A549 (cell line): Measurements from ENCODE around the gene CDH1. TPM values are rescaled to one million over a fixed set of nuclear protein-coding genes. Genes with fewer than 3 reads are reported as not detected.
A peak's percentile ranks its signal among the peaks of the same experiment; 100 is the strongest.

Source experiments
- ATAC-seq, 2 experiments: fragments of 200-7000 bp in 1 of 2; fragments of >200 bp in 1 of 2; cut with Nextera tagmentation in 1 of 2; cut with Tn5 transposase in 1 of 2; 3 replicates each; pipeline versions ENCODE4 v1.8.0 to v1.9.1; 2018 to 2020; ENCODE audit warnings: mild to moderate bottlenecking in 1 of 2, moderate library complexity in 1 of 2
- CTCF ChIA-PET: fragments of 300-600 bp; sonication (Branson Sonifier 250); formaldehyde crosslinking; extraction: SDS; loops from one replicate; lab custom pipeline; 2021; ENCODE audit warnings: antibody characterized with exemption, inconsistent platforms; lab: Yijun Ruan, JAX
- POLR2A ChIA-PET: fragments of 350-600 bp; formaldehyde crosslinking; extraction: SDS; loops from one replicate; lab custom pipeline; 2021; ENCODE audit warnings: antibody characterized with exemption, inconsistent platforms; lab: Yijun Ruan, JAX
- DNase-seq, 2 experiments: peaks; one replicate each; pipeline versions ENCODE4 v3.0.0 to v3.0.0-alpha.2; 2011 to 2016; ENCODE audit warnings: low read depth in 1 of 2, low spot score in 1 of 2
- FAIRE-seq: peaks from 2 replicates; lab custom pipeline; 2011; peaks lifted over from hg19 to GRCh38; lab: Jason Lieb, UNC
- H3K27ac ChIP-seq, 2 experiments: fragments of >200 bp; sonication (Bioruptor Twin); formaldehyde crosslinking; 3 replicates each; pipeline ENCODE4 v1.5.1; 2016 to 2017
- H3K4me1 ChIP-seq: fragments of >200 bp; sonication (Bioruptor Twin); formaldehyde crosslinking; 3 replicates; pipeline ENCODE4 v1.6.1; 2016
- H3K4me2 ChIP-seq: fragments of >200 bp; sonication (Bioruptor Twin); formaldehyde crosslinking; 3 replicates; pipeline ENCODE4 v1.6.1; 2016
- H3K4me3 ChIP-seq: fragments of >200 bp; sonication (Bioruptor Twin); formaldehyde crosslinking; 3 replicates; pipeline ENCODE4 v1.5.1; 2016
- H3K9me3 ChIP-seq: fragments of >200 bp; sonication (Bioruptor Twin); formaldehyde crosslinking; 3 replicates; pipeline ENCODE4 v1.6.1; 2016
- ATOH8 ChIP-seq: fragments of 250-450 bp; sonication (Bioruptor Pico); IDR thresholded peaks from 2 replicates; pipeline ENCODE4 v1.5.0; 2020; ENCODE audit warnings: low read depth, mild to moderate bottlenecking, moderate library complexity
- CBX2 ChIP-seq: fragments of 200-600 bp; sonication (generic); IDR thresholded peaks from 2 replicates; pipeline ENCODE4 v1.6.1; 2016; ENCODE audit warnings: low read depth, mild to moderate bottlenecking, borderline replicate concordance
- CBX8 ChIP-seq: fragments of 200-600 bp; sonication (generic); IDR thresholded peaks from 2 replicates; pipeline ENCODE4 v1.6.1; 2016
- CTCF ChIP-seq: fragments of >200 bp; sonication (Bioruptor Twin); formaldehyde crosslinking; IDR thresholded peaks from 3 replicates; pipeline ENCODE4 v1.5.1; 2016
- EHF ChIP-seq: fragments of 250-450 bp; sonication (Bioruptor Pico); IDR thresholded peaks from 2 replicates; pipeline ENCODE4 v1.5.0; 2020; ENCODE audit warnings: mild to moderate bottlenecking
- FOSB ChIP-seq: fragments of 250-450 bp; sonication (Bioruptor Pico); IDR thresholded peaks from 2 replicates; pipeline ENCODE4 v1.5.0; 2020; ENCODE audit warnings: mild to moderate bottlenecking, moderate library complexity
- FOSL2 ChIP-seq, 2 experiments: fragments of 450-650 bp in 1 of 2; fragments of >200 bp in 1 of 2; sonication (Bioruptor Twin) in 1 of 2; formaldehyde crosslinking; IDR thresholded peaks; 2 replicates each; pipeline versions ENCODE4 v1.5.0 to v1.6.1; 2016 to 2020; ENCODE audit warnings: mild to moderate bottlenecking in 1 of 2, moderate library complexity in 1 of 2
- HOXB13 ChIP-seq: fragments of 250-450 bp; sonication (Bioruptor Pico); IDR thresholded peaks from 2 replicates; pipeline ENCODE4 v1.5.0; 2020; ENCODE audit warnings: low read depth, mild to moderate bottlenecking, moderate library complexity
- KDM1A ChIP-seq: fragments of 200-600 bp; sonication (generic); IDR thresholded peaks from 2 replicates; pipeline ENCODE4 v1.6.1; 2016; ENCODE audit warnings: low read depth, mild to moderate bottlenecking
- KDM5A ChIP-seq: fragments of 200-600 bp; sonication (generic); IDR thresholded peaks from 2 replicates; pipeline ENCODE4 v1.6.1; 2016; ENCODE audit warnings: antibody characterized with exemption, mild to moderate bottlenecking
- MAFK ChIP-seq: fragments of 450-650 bp; IDR thresholded peaks from 2 replicates; pipeline ENCODE4 v1.6.1; 2014; ENCODE audit not compliant: partially characterized antibody
- MAX ChIP-seq: IDR thresholded peaks from 2 replicates; pipeline ENCODE4 v1.6.1; 2012
- NPAS2 ChIP-seq: fragments of 250-450 bp; sonication (Bioruptor Pico); IDR thresholded peaks from 2 replicates; pipeline ENCODE4 v1.8.0; 2022; ENCODE audit warnings: mild to moderate bottlenecking, moderate library complexity, borderline replicate concordance
- PHF8 ChIP-seq: fragments of 200-600 bp; sonication (generic); IDR thresholded peaks from 2 replicates; pipeline ENCODE4 v1.6.1; 2016; ENCODE audit warnings: low read depth, mild to moderate bottlenecking, antibody characterized with exemption, moderate library complexity, borderline replicate concordance
- POLR2A ChIP-seq: IDR thresholded peaks from 2 replicates; pipeline ENCODE4 v1.6.1; 2012; ENCODE audit warnings: mild to moderate bottlenecking, low read length
- POLR2AphosphoS2 ChIP-seq: conservative IDR thresholded peaks from 2 replicates; pipeline ENCODE4 v1.6.1; 2012; ENCODE audit warnings: low read length, improper control_type of control experiment, inconsistent platforms
- RAD21 ChIP-seq, 2 experiments: fragments of >200 bp in 1 of 2; sonication (Bioruptor Twin) in 1 of 2; formaldehyde crosslinking in 1 of 2; IDR thresholded peaks in 1 of 2; conservative IDR thresholded peaks in 1 of 2; 2 replicates in 1 of 2; 3 replicates in 1 of 2; pipeline ENCODE4 v1.6.1; 2012 to 2018; ENCODE audit warnings: inconsistent platforms in 1 of 2
- REST ChIP-seq: fragments of 200-600 bp; sonication (generic); IDR thresholded peaks from 2 replicates; pipeline ENCODE4 v1.6.1; 2016; ENCODE audit warnings: antibody characterized with exemption, mild to moderate bottlenecking, moderate library complexity
- RFX5 ChIP-seq: fragments of 450-650 bp; IDR thresholded peaks from 2 replicates; pipeline ENCODE4 v1.7.1; 2014; ENCODE audit warnings: antibody characterized with exemption, mild to moderate bottlenecking, moderate library complexity
- RNF2 ChIP-seq: fragments of 200-600 bp; sonication (generic); IDR thresholded peaks from 2 replicates; pipeline ENCODE4 v1.6.1; 2016; ENCODE audit warnings: low read depth, mild to moderate bottlenecking, antibody characterized with exemption, moderate library complexity, borderline replicate concordance
- SMC3 ChIP-seq: fragments of >200 bp; sonication (Bioruptor Twin); formaldehyde crosslinking; IDR thresholded peaks from 3 replicates; pipeline ENCODE4 v1.6.1; 2018; ENCODE audit warnings: inconsistent platforms
- TFCP2L1 ChIP-seq: fragments of 250-450 bp; sonication (Bioruptor Pico); IDR thresholded peaks from 2 replicates; pipeline ENCODE4 v1.5.0; 2021; ENCODE audit warnings: mild to moderate bottlenecking
- ZFP36 ChIP-seq: fragments of 450-650 bp; IDR thresholded peaks from 2 replicates; pipeline ENCODE4 v1.6.1; 2014; ENCODE audit warnings: borderline replicate concordance; ENCODE audit not compliant: partially characterized antibody
- WGBS: methylation state at CpG from one replicate; pipeline ENCODE4 v1.1.6; 2017; ENCODE audit errors: missing lambda C conversion rate; 5-methylcytosine and 5-hydroxymethylcytosine counted together
- polyA plus RNA-seq, 4 experiments: library from polyadenylated mRNA; depleted of rRNA in 3 of 4; stranded (reverse); fragments of >200 nt; fragmentation: RNase III in 1 of 4; extraction: RNeasy Plus Mini Kit Qiagen cat#74134 plus additional on column Dnase treatment in 1 of 4; gene quantifications; 2 replicates in 3 of 4; 3 replicates in 1 of 4; pipeline ENCODE4 v1.2.3, GENCODE V29; 2011 to 2017

CDH1 gene
- polyA plus RNA-seq, 2 of the 4 experiments (the other 2 are of a cell fraction) = 6.0 to 24.5 TPM

- FAIRE-seq (no peak), DNase-seq (peak; percentile 77 to 81), ATAC-seq (peak; percentile 93 to 96)
- H3K4me2 ChIP-seq = no peak overlapping the region
- WGBS = 16% methylated on average over 5 of the region's 5 CpGs
- H3K9me3 ChIP-seq = no peaks in the 10 kb centered on the region
- peaks cover 10% of the 10 kb centered on the region; the same call in 2 of the 3 replicates for H3K4me1 ChIP-seq
- ChIA-PET POLR2A (no interaction called here), CTCF (interaction anchor here (0.7 to 4.3 kb wide), 48 partner anchors 9 to 531 kb away, joined by 3 to 38 read pairs (median 4); partner anchors contain the start of gene CDH1)
- H3K27ac ChIP-seq = peak overlapping the region; percentile 41 to 57; a peak in 4 of 6 replicates
- no peak for TF ChIP-seq POLR2A
- no peak for TF ChIP-seq HOXB13 (CRISPR knock-in tag)
- TF ChIP-seq RNF2 = no peak
- peak; percentile 81 for TF ChIP-seq CTCF
- TF ChIP-seq RAD21 (conservative IDR thresholded peaks at IDR 0.05 in 1 of 2, IDR thresholded peaks at IDR 0.05 in 1 of 2) = peak; percentile 88 to 93
- TF ChIP-seq RFX5 = no peak
- no peak for TF ChIP-seq FOSL2 (IDR thresholded peaks at IDR 0.05)
- no peak for TF ChIP-seq FOSL2 (CRISPR knock-in tag; IDR thresholded peaks at IDR 0.05)
- TF ChIP-seq ATOH8 (CRISPR knock-in tag) = no peak
- TF ChIP-seq EHF (CRISPR knock-in tag) = no peak
- TF ChIP-seq MAFK = peak; percentile 32
- no peak for TF ChIP-seq FOSB (CRISPR knock-in tag)
- no peak for TF ChIP-seq POLR2AphosphoS2
- TF ChIP-seq KDM1A = no peak
- TF ChIP-seq CBX2 = no peak
- TF ChIP-seq SMC3 = peak; percentile 91
- TF ChIP-seq TFCP2L1 = no peak
- TF ChIP-seq REST = no peak
- TF ChIP-seq PHF8 = no peak
- TF ChIP-seq KDM5A = no peak
- no peak for TF ChIP-seq MAX
- no peak for TF ChIP-seq CBX8
- TF ChIP-seq ZFP36 = no peak
- TF ChIP-seq NPAS2 = no peak
- H3K4me3 ChIP-seq = no peak overlapping the region
These were observed 63.3 kb downstream of the CDH1 start for GRCh38 chr16:68800257-68800875.
